Stimulated activated CD8-positive, alpha-beta memory T cell treated with anti-CD3 and anti-CD28 coated beads, Interleukin-4, amount 100 ng/mL, for 48 hours (primary cell): Measurements from ENCODE around the gene SERPINA5.

Experiments
- DNase-seq: peaks from one replicate; pipeline ENCODE4 v3.0.0-alpha.2; 2020

The SERPINA5 gene

GRCh38 chr14:94555991-94556390 is 25.2 kb upstream of the SERPINA5 start:
- DNase-seq = no peak

- no peak for DNase-seq
Observed at GRCh38 chr14:94557327-94557726, 23.9 kb upstream of the SERPINA5 start.

GRCh38 chr14:94558842-94559241 is 22.4 kb upstream of the SERPINA5 start:
- DNase-seq = no peak

- no peak for DNase-seq
Observed at GRCh38 chr14:94559638-94560290, 21.5 kb upstream of the SERPINA5 start.

- DNase-seq = no peak
Observed at GRCh38 chr14:94560291-94560665, 20.9 kb upstream of the SERPINA5 start.

GRCh38 chr14:94560751-94561655 is 20.2 kb upstream of the SERPINA5 start, which contains the start of gene SERPINA4:
Gene SERPINA4, plus strand, starts transcription at chr14:94561442. Its CDS starts 2,041 bp downstream, at chr14:94563483.
- no peak for DNase-seq

GRCh38 chr14:94561656-94562010 is 19.6 kb upstream of the SERPINA5 start:
- no peak for DNase-seq

- no peak for DNase-seq
Observed at GRCh38 chr14:94562022-94562421, 19.2 kb upstream of the SERPINA5 start.

- no peak for DNase-seq
Observed at GRCh38 chr14:94562941-94563883, 18.0 kb upstream of the SERPINA5 start.

GRCh38 chr14:94564381-94564780 is 16.8 kb upstream of the SERPINA5 start:
- DNase-seq = no peak

- no peak for DNase-seq
Observed at GRCh38 chr14:94568186-94568585, 13.0 kb upstream of the SERPINA5 start.

- no peak for DNase-seq
Observed at GRCh38 chr14:94569381-94570001, 11.7 kb upstream of the SERPINA5 start.

- no peak for DNase-seq
Observed at GRCh38 chr14:94570002-94570400, 11.2 kb upstream of the SERPINA5 start.

GRCh38 chr14:94570440-94570839 is 10.8 kb upstream of the SERPINA5 start:
- no peak for DNase-seq

- DNase-seq = no peak
Observed at GRCh38 chr14:94571395-94571794, 9.8 kb upstream of the SERPINA5 start.

- no peak for DNase-seq
Observed at GRCh38 chr14:94571950-94572349, 9.3 kb upstream of the SERPINA5 start.

- no peak for DNase-seq
Observed at GRCh38 chr14:94572637-94573303, 8.5 kb upstream of the SERPINA5 start.

GRCh38 chr14:94573475-94574277 is 7.5 kb upstream of the SERPINA5 start:
- no peak for DNase-seq

- no peak for DNase-seq
Observed at GRCh38 chr14:94574336-94574735, 6.9 kb upstream of the SERPINA5 start.

- DNase-seq = no peak
Observed at GRCh38 chr14:94575730-94576585, 5.3 kb upstream of the SERPINA5 start.
